Esophagus squamous epithelium (tissue), 5 donors: Measurements from ENCODE around the gene ATPAF2. TPM values are rescaled to one million over a fixed set of nuclear protein-coding genes. Genes with fewer than 3 reads are reported as not detected.
A peak's percentile ranks its signal among the peaks of the same experiment; 100 is the strongest.

Experiments used
- DNase-seq: peaks from one replicate; lab custom pipeline; 2025; lab: John Stamatoyannopoulos, UW
- H3K27ac ChIP-seq, 4 donors: fragments of 200-600 bp; sonication (generic); one replicate each; pipeline ENCODE4 v1.5.1; 2016 to 2019; ENCODE audit warnings: mild to moderate bottlenecking in 1 of 4
- H3K27me3 ChIP-seq, 4 donors: fragments of 200-600 bp; sonication (generic); 1 replicate in 3 of 4; 2 replicates in 1 of 4; pipeline versions ENCODE4 v1.5.1 to v1.6.0; 2017 to 2021; ENCODE audit warnings: antibody characterized with exemption in 1 of 4
- H3K36me3 ChIP-seq, 3 donors: fragments of 200-600 bp; sonication (generic); one replicate each; pipeline ENCODE4 v1.5.1; 2016 to 2019
- H3K4me1 ChIP-seq, 3 donors: fragments of 200-600 bp; sonication (generic); one replicate each; pipeline ENCODE4 v1.5.1; 2017 to 2019
- H3K4me3 ChIP-seq, 4 donors: fragments of 200-600 bp; sonication (generic); 1 replicate in 3 of 4; 2 replicates in 1 of 4; pipeline ENCODE4 v1.5.1; 2016 to 2019; ENCODE audit warnings: mild to moderate bottlenecking in 2 of 4, moderate library complexity in 1 of 4
- H3K9me3 ChIP-seq, 3 donors: fragments of 200-600 bp; sonication (generic); one replicate each; pipeline ENCODE4 v1.5.1; 2016 to 2019
- POLR2A ChIP-seq, 4 donors: fragments of 450-650 bp; IDR thresholded peaks; one replicate each; pipeline ENCODE4 v1.6.1; 2017; ENCODE audit warnings: antibody characterized with exemption in 4 of 4, mild to moderate bottlenecking in 4 of 4, moderate library complexity in 3 of 4
- WGBS, 2 donors: methylation state at CpG; one replicate each; pipeline ENCODE4 v1.1.5; 2018; 5-methylcytosine and 5-hydroxymethylcytosine counted together
- intact Hi-C: fragments of 100-400 bp; cut with DNase I; formaldehyde crosslinking; loops from one replicate; pipeline ENCODE4 v1.15.0; 2022
- total RNA-seq, 4 donors: library from RNA; depleted of rRNA; stranded (reverse); fragments of >200 nt; gene quantifications; one replicate each; pipeline ENCODE4 v1.1.0, GENCODE V29; 2016
- TF ChIP-seq, protein P1 (sequence below), 6 experiments: fragments of 450-650 bp in 4 of 6; fragments of 200-600 bp in 2 of 6; sonication (generic) in 2 of 6; IDR thresholded peaks; one replicate each; pipeline ENCODE4 v1.5.1; 2016 to 2019; ENCODE audit warnings: antibody characterized with exemption in 6 of 6, mild to moderate bottlenecking in 4 of 6, moderate library complexity in 4 of 6
- donor health status: DM: yes; HTN: yes; CAD: no.

The ATPAF2 gene
- total RNA-seq, 4 donors from 2014 or later: 15.8 to 26.9 (median 20.7) TPM

- no peak overlapping the region for H3K27ac ChIP-seq
- DNase-seq: no peak
- no peak overlapping the region for H3K4me3 ChIP-seq
- TF ChIP-seq POLR2A (IDR thresholded peaks at IDR 0.05): no peak
- TF ChIP-seq, protein P1, sequence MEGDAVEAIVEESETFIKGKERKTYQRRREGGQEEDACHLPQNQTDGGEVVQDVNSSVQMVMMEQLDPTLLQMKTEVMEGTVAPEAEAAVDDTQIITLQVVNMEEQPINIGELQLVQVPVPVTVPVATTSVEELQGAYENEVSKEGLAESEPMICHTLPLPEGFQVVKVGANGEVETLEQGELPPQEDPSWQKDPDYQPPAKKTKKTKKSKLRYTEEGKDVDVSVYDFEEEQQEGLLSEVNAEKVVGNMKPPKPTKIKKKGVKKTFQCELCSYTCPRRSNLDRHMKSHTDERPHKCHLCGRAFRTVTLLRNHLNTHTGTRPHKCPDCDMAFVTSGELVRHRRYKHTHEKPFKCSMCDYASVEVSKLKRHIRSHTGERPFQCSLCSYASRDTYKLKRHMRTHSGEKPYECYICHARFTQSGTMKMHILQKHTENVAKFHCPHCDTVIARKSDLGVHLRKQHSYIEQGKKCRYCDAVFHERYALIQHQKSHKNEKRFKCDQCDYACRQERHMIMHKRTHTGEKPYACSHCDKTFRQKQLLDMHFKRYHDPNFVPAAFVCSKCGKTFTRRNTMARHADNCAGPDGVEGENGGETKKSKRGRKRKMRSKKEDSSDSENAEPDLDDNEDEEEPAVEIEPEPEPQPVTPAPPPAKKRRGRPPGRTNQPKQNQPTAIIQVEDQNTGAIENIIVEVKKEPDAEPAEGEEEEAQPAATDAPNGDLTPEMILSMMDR (IDR thresholded peaks at IDR 0.05): no peak
- peaks cover 0 to 29% (median 0%) of the 10 kb centered on the region in 3 donors for H3K4me1 ChIP-seq
- H3K9me3 ChIP-seq: no peaks in the 10 kb centered on the region
- 81 to 82% methylated on average over 10 of the region's 11 CpGs for WGBS, 2 donors
- intact Hi-C loops: no loop called here
- H3K36me3 ChIP-seq: peaks cover 0 to 46% (median 0%) of the 10 kb centered on the region in 3 donors
- H3K27me3 ChIP-seq: no peaks in the 10 kb centered on the region
Observed at GRCh38 chr17:18028114-18028951, 10.6 kb downstream of the ATPAF2 start.

GRCh38 chr17:18027280-18027679, 11.7 kb downstream of the ATPAF2 start:
- no peak for DNase-seq
- intact Hi-C loops: no loop called here
- peaks cover 0 to 18% (median 0%) of the 10 kb centered on the region in 3 donors for H3K4me1 ChIP-seq

GRCh38 chr17:18025945-18026776, 12.8 kb downstream of the ATPAF2 start:
- H3K27ac ChIP-seq: peak overlapping the region in 1 of 4 donors; percentile 4
- TF ChIP-seq, protein P1 (IDR thresholded peaks at IDR 0.05): no peak
- no peak for TF ChIP-seq POLR2A (IDR thresholded peaks at IDR 0.05)
- peaks cover 0 to 13% (median 0%) of the 10 kb centered on the region in 3 donors for H3K4me1 ChIP-seq
- peaks cover 0 to 64% (median 0%) of the 10 kb centered on the region in 3 donors for H3K36me3 ChIP-seq
- intact Hi-C loops: no loop called here
- no peaks in the 10 kb centered on the region for H3K9me3 ChIP-seq
- no peaks in the 10 kb centered on the region for H3K27me3 ChIP-seq
- no peak for DNase-seq
- H3K4me3 ChIP-seq: no peak overlapping the region
- 66 to 77% methylated on average over 6 of the region's 11 CpGs for WGBS, 2 donors

More at GRCh38 chr17:18027280-18027679, 11.7 kb downstream of the ATPAF2 start:
- Histone ChIP-seq H3K27ac (no peak overlapping the region), H3K4me3 (no peak overlapping the region), H3K9me3 (no peaks in the 10 kb centered on the region), H3K27me3 (no peaks in the 10 kb centered on the region), H3K36me3 (peaks cover 0 to 54% (median 0%) of the 10 kb centered on the region in 3 donors)
- TF ChIP-seq POLR2A (IDR thresholded peaks at IDR 0.05): no peak
- TF ChIP-seq, protein P1 (IDR thresholded peaks at IDR 0.05): no peak
- 67 to 81% methylated on average over 2 to 5 of the region's 6 CpGs for WGBS, 2 donors

GRCh38 chr17:18025241-18025944, 13.6 kb downstream of the ATPAF2 start:
- H3K27me3 ChIP-seq: no peaks in the 10 kb centered on the region
- 25 to 31% methylated on average over 5 of the region's 5 CpGs for WGBS, 2 donors
- intact Hi-C loops: no loop called here
- no peak for TF ChIP-seq POLR2A (IDR thresholded peaks at IDR 0.05)
- TF ChIP-seq, protein P1 (IDR thresholded peaks at IDR 0.05): no peak
- no peaks in the 10 kb centered on the region for H3K9me3 ChIP-seq
- H3K27ac ChIP-seq: no peak overlapping the region
- no peak for DNase-seq
- peaks cover 0 to 70% (median 0%) of the 10 kb centered on the region in 3 donors for H3K36me3 ChIP-seq
- H3K4me3 ChIP-seq: no peak overlapping the region
- peaks cover 0 to 13% (median 0%) of the 10 kb centered on the region in 3 donors for H3K4me1 ChIP-seq
